Keratinocyte (primary cell): ENCODE results near the gene CYP17A1.

ENCODE experiments used
- CTCF ChIP-seq, 3 experiments: IDR thresholded peaks in 1 of 3; conservative IDR thresholded peaks in 1 of 3; optimal IDR thresholded peaks in 1 of 3; 2 replicates in 2 of 3; 3 replicates in 1 of 3; pipeline versions ENCODE3 to v1.5.1; 2011; ENCODE audit warnings: low read length in 3 of 3, mild to moderate bottlenecking in 3 of 3, moderate library complexity in 2 of 3, control low read depth in 1 of 3, inconsistent platforms in 1 of 3; ENCODE audit not compliant: insufficient read depth in 2 of 3; ENCODE audit errors: extremely low read depth in 1 of 3
- EZH2 ChIP-seq: IDR thresholded peaks from one replicate; pipeline ENCODE4 v1.6.1; 2012; ENCODE audit warnings: inconsistent platforms, mild to moderate bottlenecking, low read length, moderate library complexity

GRCh38 chr10:102826148-102826796, 10.9 kb downstream of the CYP17A1 start:
- TF ChIP-seq CTCF (optimal IDR thresholded peaks at IDR 0.05 in 1 of 3, IDR thresholded peaks at IDR 0.05 in 1 of 3, conservative IDR thresholded peaks at IDR 0.05 in 1 of 3; ENCODE audit: extremely low read depth in 1 of 3, insufficient read depth in 2 of 3, low read length in 3 of 3) (no peak), EZH2 (no peak)
